Hepatocyte (in vitro differentiated cells): Measurements from ENCODE around the gene TCF4.

ENCODE experiments used
- EZH2phosphoT487 ChIP-seq: fragments of 200-600 bp; sonication (generic); IDR thresholded peaks from one replicate; pipeline ENCODE4 v1.6.1; 2018; ENCODE audit warnings: antibody characterized with exemption, mild to moderate bottlenecking, low read depth, moderate library complexity; ENCODE audit not compliant: unreplicated experiment, severe bottlenecking
- TF ChIP-seq, protein P1 (sequence below): fragments of 200-600 bp; sonication (generic); IDR thresholded peaks from 2 replicates; pipeline ENCODE4 v1.5.1; 2016; ENCODE audit warnings: antibody characterized with exemption, mild to moderate bottlenecking; ENCODE audit not compliant: poor library complexity

DNA sequence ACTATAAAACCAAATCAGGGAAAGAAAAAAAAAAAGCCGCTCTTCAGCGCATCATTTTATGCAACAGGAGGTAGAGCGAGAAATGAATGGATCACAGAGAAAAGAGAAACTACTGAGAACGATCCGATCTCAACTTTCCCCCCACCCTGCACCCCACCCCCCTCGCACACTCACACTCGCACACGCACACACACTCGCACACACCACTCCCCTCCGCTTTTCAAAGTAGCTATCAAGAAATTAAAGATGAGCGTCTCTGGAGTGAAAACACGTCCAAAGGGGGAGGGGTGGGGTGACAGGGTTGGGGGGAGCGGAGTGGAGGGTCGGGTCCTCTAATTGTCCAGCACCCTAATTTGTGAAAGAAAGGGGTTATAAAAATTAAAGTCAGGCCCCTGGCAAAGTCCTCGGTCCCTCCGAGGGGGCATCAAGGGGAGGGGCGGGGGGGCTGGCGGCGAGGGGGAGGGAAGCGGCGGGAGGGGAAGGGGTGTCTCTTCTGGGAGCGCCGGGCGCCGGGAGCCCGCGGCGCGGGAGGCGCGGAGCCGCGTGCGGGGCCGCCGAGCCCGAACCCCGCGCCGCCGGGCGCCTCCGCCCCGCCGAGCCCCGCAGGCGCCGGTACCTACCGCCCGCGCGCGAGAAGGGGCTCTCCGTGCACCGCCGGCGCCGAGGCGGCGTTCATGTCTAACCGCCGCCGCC lies 428 bp downstream of the TCF4 start:
- no peak for TF ChIP-seq EZH2phosphoT487
- TF ChIP-seq, protein P1, sequence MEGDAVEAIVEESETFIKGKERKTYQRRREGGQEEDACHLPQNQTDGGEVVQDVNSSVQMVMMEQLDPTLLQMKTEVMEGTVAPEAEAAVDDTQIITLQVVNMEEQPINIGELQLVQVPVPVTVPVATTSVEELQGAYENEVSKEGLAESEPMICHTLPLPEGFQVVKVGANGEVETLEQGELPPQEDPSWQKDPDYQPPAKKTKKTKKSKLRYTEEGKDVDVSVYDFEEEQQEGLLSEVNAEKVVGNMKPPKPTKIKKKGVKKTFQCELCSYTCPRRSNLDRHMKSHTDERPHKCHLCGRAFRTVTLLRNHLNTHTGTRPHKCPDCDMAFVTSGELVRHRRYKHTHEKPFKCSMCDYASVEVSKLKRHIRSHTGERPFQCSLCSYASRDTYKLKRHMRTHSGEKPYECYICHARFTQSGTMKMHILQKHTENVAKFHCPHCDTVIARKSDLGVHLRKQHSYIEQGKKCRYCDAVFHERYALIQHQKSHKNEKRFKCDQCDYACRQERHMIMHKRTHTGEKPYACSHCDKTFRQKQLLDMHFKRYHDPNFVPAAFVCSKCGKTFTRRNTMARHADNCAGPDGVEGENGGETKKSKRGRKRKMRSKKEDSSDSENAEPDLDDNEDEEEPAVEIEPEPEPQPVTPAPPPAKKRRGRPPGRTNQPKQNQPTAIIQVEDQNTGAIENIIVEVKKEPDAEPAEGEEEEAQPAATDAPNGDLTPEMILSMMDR, result no peak
